ENCODE data around the gene MAGI2.

MAGI2 gene

DNA sequence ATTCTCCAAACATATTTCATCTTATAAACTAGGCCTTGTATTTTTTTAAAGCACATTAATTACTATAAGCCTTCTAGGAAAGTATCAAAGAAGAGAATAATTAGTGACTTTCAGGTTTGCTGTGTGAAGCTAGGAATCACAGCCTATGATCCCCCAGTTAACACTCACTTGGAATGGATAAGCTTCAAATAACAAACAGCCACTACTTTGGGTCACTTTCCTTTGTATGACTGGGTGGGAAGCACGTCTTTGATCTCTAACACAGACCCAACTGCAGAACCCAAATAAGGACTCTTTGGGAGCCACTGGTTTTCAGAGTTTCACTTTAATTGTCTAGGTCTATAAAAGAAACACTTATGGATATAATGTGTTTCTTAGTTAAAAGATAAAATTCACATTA lies 769.3 kb downstream of the MAGI2 start:
- no peaks in the 10 kb centered on the region for H3K27me3 ChIP-seq (ENCODE audit: insufficient read depth, low read length, poor library complexity, severe bottlenecking)
- H3F3A ChIP-seq (ENCODE audit: low read depth): no peaks in the 10 kb centered on the region
- no peak for TF ChIP-seq EZH2phosphoT487 (IDR thresholded peaks at IDR 0.05; ENCODE audit: borderline replicate concordance)
- TF ChIP-seq, protein P1, sequence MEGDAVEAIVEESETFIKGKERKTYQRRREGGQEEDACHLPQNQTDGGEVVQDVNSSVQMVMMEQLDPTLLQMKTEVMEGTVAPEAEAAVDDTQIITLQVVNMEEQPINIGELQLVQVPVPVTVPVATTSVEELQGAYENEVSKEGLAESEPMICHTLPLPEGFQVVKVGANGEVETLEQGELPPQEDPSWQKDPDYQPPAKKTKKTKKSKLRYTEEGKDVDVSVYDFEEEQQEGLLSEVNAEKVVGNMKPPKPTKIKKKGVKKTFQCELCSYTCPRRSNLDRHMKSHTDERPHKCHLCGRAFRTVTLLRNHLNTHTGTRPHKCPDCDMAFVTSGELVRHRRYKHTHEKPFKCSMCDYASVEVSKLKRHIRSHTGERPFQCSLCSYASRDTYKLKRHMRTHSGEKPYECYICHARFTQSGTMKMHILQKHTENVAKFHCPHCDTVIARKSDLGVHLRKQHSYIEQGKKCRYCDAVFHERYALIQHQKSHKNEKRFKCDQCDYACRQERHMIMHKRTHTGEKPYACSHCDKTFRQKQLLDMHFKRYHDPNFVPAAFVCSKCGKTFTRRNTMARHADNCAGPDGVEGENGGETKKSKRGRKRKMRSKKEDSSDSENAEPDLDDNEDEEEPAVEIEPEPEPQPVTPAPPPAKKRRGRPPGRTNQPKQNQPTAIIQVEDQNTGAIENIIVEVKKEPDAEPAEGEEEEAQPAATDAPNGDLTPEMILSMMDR (conservative IDR thresholded peaks at IDR 0.05; ENCODE audit: low read length): no peak
- no peaks in the 10 kb centered on the region for H3K36me3 ChIP-seq (ENCODE audit: insufficient read depth, low read length)
- no peaks in the 10 kb centered on the region for H4K20me1 ChIP-seq (ENCODE audit: insufficient read depth, low read length, poor library complexity, severe bottlenecking)
- no peak overlapping the region for H3K9ac ChIP-seq (ENCODE audit: low read depth, low read length, poor library complexity, severe bottlenecking)
- no peaks in the 10 kb centered on the region for H3K79me2 ChIP-seq (ENCODE audit: insufficient read depth, low read length)
- H3K9me2 ChIP-seq (replicated peaks; ENCODE audit: low read depth, low read length): no peaks in the 10 kb centered on the region
- H3K9me3 ChIP-seq (ENCODE audit: insufficient read depth, low read depth, low read length): no peaks in the 10 kb centered on the region
- no peak overlapping the region for H3K4me3 ChIP-seq (ENCODE audit: low read length, poor library complexity, severe bottlenecking)
- no peak overlapping the region for H2AFZ ChIP-seq (ENCODE audit: low read length)
- H3K4me1 ChIP-seq (ENCODE audit: insufficient read depth, low read length, poor library complexity, severe bottlenecking): no peaks in the 10 kb centered on the region
- no peak overlapping the region for H3K4me2 ChIP-seq (ENCODE audit: low read depth, low read length, poor library complexity, severe bottlenecking)

DNA sequence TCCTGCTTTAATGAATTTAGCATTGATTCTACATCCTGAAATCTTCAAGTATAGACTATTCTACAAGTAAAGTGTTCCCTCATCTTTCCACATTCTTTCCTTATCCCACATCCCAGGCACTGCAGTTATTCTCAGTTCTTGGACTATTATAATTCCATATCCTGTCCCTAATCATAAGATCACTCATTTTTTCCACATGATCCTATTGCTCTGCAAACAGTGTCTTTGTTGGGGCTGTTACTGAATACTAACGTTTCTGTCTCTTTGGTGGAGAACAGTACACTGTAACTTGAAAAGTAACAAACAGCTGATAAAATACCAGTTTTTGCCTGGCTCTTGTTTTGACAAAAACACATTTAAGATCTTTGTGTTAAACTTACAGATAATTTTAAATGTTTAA lies 769.9 kb downstream of the MAGI2 start:
- H3K9me3 ChIP-seq (ENCODE audit: insufficient read depth, low read depth, low read length): no peaks in the 10 kb centered on the region
- no peaks in the 10 kb centered on the region for H3K9me2 ChIP-seq (replicated peaks; ENCODE audit: low read depth, low read length)
- no peaks in the 10 kb centered on the region for H4K20me1 ChIP-seq (ENCODE audit: insufficient read depth, low read length, poor library complexity, severe bottlenecking)

DNA sequence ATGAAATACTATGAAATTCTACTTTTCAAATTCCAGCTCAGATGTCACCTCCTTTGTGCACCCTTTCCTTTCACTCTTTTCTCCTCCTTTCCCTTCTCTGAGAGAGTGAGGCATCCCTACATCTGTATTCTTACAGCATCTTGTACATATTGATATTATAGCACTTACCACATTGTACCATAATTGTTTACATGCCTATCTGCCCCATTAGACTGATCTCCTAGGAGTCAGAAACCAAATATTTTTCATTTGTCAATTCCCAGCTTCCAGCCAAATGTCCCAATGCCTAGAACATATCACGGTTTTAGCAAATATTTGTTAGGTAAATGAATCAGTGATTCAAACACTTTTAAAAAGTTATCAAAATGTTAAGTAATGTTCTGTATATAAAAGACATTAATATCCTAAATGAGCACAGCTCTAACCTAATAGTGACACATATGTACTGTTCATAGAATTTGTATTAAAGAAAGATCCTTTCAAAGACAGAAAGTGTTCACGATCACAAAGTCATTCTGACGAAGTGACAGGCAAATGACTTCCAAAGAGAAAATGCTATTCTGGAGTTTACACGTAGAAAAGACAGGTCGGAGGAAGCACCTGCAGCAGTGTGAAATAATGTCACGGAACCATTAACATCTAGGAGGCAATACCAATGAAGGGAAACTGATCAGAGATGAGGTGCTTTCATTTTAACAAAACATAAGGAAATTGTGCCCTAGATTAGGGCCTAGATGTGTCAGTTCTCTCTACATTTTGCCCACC lies 774.2 kb downstream of the MAGI2 start:
- Histone ChIP-seq H3K4me3 (ENCODE audit: low read length, poor library complexity, severe bottlenecking) (no peak overlapping the region), H3K4me1 (ENCODE audit: insufficient read depth, low read length, poor library complexity, severe bottlenecking) (no peaks in the 10 kb centered on the region)

More for the DNA sequence above, 769.9 kb downstream of the MAGI2 start:
- no peak for TF ChIP-seq EZH2phosphoT487 (IDR thresholded peaks at IDR 0.05; ENCODE audit: borderline replicate concordance)
- TF ChIP-seq, protein P1 (conservative IDR thresholded peaks at IDR 0.05; ENCODE audit: low read length): no peak
- Histone ChIP-seq H3K4me1 (ENCODE audit: insufficient read depth, low read length, poor library complexity, severe bottlenecking) (no peaks in the 10 kb centered on the region), H2AFZ (ENCODE audit: low read length) (no peak overlapping the region), H3K27me3 (ENCODE audit: insufficient read depth, low read length, poor library complexity, severe bottlenecking) (no peaks in the 10 kb centered on the region), H3K79me2 (ENCODE audit: insufficient read depth, low read length) (no peaks in the 10 kb centered on the region), H3F3A (ENCODE audit: low read depth) (no peaks in the 10 kb centered on the region), H3K36me3 (ENCODE audit: insufficient read depth, low read length) (no peaks in the 10 kb centered on the region), H3K4me3 (ENCODE audit: low read length, poor library complexity, severe bottlenecking) (no peak overlapping the region), H3K4me2 (ENCODE audit: low read depth, low read length, poor library complexity, severe bottlenecking) (no peak overlapping the region), H3K9ac (ENCODE audit: low read depth, low read length, poor library complexity, severe bottlenecking) (no peak overlapping the region)

More for the DNA sequence above, 774.2 kb downstream of the MAGI2 start:
- Histone ChIP-seq H3K79me2 (ENCODE audit: insufficient read depth, low read length) (no peaks in the 10 kb centered on the region), H3K9me3 (ENCODE audit: insufficient read depth, low read depth, low read length) (no peaks in the 10 kb centered on the region), H3K27me3 (ENCODE audit: insufficient read depth, low read length, poor library complexity, severe bottlenecking) (no peaks in the 10 kb centered on the region), H3K4me2 (ENCODE audit: low read depth, low read length, poor library complexity, severe bottlenecking) (no peak overlapping the region), H4K20me1 (ENCODE audit: insufficient read depth, low read length, poor library complexity, severe bottlenecking) (no peaks in the 10 kb centered on the region), H3F3A (ENCODE audit: low read depth) (no peaks in the 10 kb centered on the region), H3K36me3 (ENCODE audit: insufficient read depth, low read length) (no peaks in the 10 kb centered on the region), H3K9me2 (replicated peaks; ENCODE audit: low read depth, low read length) (no peaks in the 10 kb centered on the region), H3K9ac (ENCODE audit: low read depth, low read length, poor library complexity, severe bottlenecking) (no peak overlapping the region), H2AFZ (ENCODE audit: low read length) (no peak overlapping the region)
- no peak for TF ChIP-seq EZH2phosphoT487 (IDR thresholded peaks at IDR 0.05; ENCODE audit: borderline replicate concordance)
- TF ChIP-seq, protein P1 (conservative IDR thresholded peaks at IDR 0.05; ENCODE audit: low read length): no peak

Measured in Loucy (cell line).